Sciatic nerve (tissue), 2 donors: ENCODE data around the gene OTOA. TPM values are rescaled to one million over a fixed set of nuclear protein-coding genes. Genes with fewer than 3 reads are reported as not detected.
"Not testable (repeated sequence)": the region's sequence is repeated elsewhere in the genome, so short reads cannot be mapped to it uniquely, and the experiment has no call there.

Experiments used
- ATAC-seq: fragments of 200-7000 bp; cut with Tn5 transposase; one replicate; pipeline ENCODE4 v1.9.1; 2020; ENCODE audit warnings: mild to moderate bottlenecking, moderate library complexity
- DNase-seq: peaks from one replicate; pipeline ENCODE4 v3.0.0-alpha.2; 2020; ENCODE audit warnings: low spot score
- intact Hi-C: fragments of 100-400 bp; cut with DNase I; formaldehyde crosslinking; loops from one replicate; pipeline ENCODE4 v1.14.2; 2022
- total RNA-seq: library from RNA; stranded (reverse); fragmentation: NEBNext Ultra II Directional; extraction: Animal tissue kit (Norgen Biotek cat#: 25700); gene quantifications from one replicate; pipeline ENCODE4 v1.2.1, GENCODE V29; 2021
- donor health status: DM: no; HTN: no; CAD: no.
- donor health status: DM: no; HTN: no; CAD: no.

Gene OTOA
- total RNA-seq, 1 donor from 2014 or later = 0.31 TPM

DNA sequence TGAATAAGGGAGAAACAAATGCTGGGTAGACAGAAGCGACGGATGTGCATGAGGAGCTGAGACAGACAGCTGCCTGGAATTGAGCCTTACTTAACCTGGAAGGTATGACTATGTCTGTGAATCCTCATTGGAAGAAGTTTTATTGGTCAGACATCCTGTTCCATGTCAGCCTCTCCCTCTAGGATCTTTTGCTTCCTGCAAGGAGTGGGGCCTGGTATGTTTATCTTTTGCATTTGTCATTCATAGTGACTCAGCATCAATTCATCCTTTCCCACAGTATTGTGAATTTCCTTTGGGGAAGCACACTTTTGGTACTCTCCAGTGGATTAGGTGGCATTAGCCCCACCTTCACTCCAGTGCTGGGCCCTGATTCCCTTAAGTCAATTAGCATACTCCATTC lies 105.5 kb downstream of the OTOA start:
- intact Hi-C loops, ATAC-seq, DNase-seq: not testable (repeated sequence)

GRCh38 chr16:21770584-21770983 lies 106.8 kb downstream of the OTOA start:
- ATAC-seq, intact Hi-C loops, DNase-seq: not testable (repeated sequence)

GRCh38 chr16:21772547-21773206 lies 108.9 kb downstream of the OTOA start:
- peak; percentile 61 for ATAC-seq
- intact Hi-C loops = not testable (repeated sequence)

DNA sequence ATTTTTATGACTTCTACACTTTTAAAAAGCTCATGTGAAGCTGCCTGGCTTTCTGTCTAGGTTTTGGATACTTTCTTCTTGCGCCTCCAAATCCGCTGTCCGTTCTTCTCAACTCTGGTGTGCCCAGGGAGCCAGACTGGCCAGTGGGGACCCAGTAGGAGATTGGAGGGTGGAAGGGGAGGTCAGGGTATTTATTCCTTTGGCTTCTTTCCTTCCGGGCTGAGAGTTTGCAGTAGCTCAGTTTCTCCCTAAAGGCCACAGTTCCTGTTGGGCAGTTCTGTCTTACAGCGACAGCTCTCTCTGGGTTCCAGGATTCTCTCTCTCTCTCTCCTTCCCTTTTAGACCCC lies 109.4 kb downstream of the OTOA start:
- peak; percentile 15 for ATAC-seq
- intact Hi-C loops, DNase-seq: not testable (repeated sequence)

More at GRCh38 chr16:21772547-21773206, 108.9 kb downstream of the OTOA start:
- DNase-seq = not testable (repeated sequence)

GRCh38 chr16:21780525-21780924 lies 116.8 kb downstream of the OTOA start:
- ATAC-seq, DNase-seq: not testable (repeated sequence)

GRCh38 chr16:21790506-21790905 lies 126.7 kb downstream of the OTOA start:
- intact Hi-C loops, DNase-seq: not testable (repeated sequence)
- ATAC-seq = peak; percentile 84

More at GRCh38 chr16:21780525-21780924, 116.8 kb downstream of the OTOA start:
- intact Hi-C loops = not testable (repeated sequence)

GRCh38 chr16:21793310-21793709 lies 129.5 kb downstream of the OTOA start:
- intact Hi-C loops, DNase-seq: not testable (repeated sequence)
- ATAC-seq = peak; percentile 66

DNA sequence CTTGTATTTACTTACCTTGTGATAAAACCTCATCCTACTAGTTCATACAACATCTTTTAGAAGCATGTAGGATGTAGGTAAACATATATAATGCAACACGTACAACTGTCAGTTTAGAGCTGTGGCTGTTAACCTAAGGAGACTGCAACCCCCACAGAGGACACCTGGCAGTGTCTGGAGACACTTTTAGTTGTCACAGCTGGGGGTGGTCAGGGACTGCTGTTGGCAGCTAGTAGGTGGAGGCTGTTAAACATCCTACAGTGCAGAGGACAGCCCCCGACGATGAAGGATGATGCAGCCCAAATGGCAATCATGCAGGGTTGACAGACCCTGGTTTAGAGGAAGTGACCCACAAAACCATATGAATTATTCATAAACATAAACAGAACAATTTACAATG lies 134.8 kb downstream of the OTOA start:
- intact Hi-C loops, ATAC-seq, DNase-seq: not testable (repeated sequence)

DNA sequence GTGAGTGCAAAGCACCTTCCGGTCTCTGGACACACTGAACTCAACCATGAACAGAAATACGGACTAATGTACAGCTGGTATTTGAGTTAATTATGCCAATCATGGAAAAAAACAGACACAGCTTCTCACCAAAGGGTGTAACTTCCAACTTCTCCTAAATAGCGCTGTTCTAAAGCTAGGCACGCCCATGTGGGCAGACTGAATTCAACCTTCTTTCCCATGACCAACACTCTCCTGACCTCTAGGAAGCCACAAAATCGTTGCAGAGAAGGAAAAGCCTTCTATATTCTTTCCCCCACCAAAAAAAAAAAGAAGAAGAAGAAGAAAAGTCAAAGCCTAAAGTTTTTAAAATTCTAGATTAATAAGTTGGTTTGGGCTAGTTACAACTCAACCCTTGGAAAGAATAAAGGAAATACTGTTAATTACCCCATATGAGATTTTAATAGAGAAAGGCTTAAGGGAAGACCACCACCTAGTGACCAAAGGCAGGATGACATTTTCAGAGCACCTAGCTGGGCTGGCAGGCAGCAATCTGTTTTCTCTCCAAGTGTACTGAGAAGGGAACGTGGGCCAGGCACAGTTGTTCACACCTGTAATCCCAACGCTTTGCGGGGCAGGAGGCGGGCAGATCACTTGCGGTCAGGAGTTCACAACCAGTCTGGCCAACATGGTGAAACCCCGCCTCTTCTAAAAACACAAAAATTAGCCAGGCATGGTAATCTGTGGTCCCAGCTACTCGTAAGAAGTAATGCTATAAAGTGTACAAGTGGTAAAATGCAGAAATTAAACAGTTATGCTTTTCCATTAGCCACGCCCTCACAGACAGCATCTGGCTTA lies 138.0 kb downstream of the OTOA start:
- ATAC-seq = peak; percentile 78
- intact Hi-C loops, DNase-seq: not testable (repeated sequence)

DNA sequence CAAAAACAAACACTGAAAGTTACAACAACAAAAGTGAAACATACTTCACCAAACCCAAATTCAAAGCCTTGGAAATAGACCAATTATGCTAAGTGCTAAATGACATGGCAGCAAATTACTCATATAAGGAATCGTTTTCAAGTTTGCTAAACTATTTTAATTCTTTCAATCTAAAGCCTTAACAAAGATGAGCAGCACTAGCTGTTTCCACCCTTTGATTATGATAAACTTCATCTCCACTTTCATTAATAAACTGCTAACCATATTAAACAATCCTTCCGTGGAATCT lies 138.6 kb downstream of the OTOA start:
- DNase-seq, intact Hi-C loops, ATAC-seq: not testable (repeated sequence)

Other genes starting within 250 kb of the OTOA start
- gene METTL9, start 64.4 kb upstream of the OTOA start, total RNA-seq = 80.1 TPM
- gene IGSF6, start 11.4 kb upstream of the OTOA start, total RNA-seq = 9.1 TPM
- gene NPIPB4, start 193.8 kb downstream of the OTOA start, total RNA-seq = 196 TPM